Measurements from ENCODE around the gene HHEX.
"Not testable (repeated sequence)": the region's sequence is repeated elsewhere in the genome, so short reads cannot be mapped to it uniquely, and the experiment has no call there.

HHEX gene

GRCh38 chr10:92689663-92690210 lies at the start of gene HHEX:
TSS of gene HHEX (plus strand) at chr10:92689955. CDS start at chr10:92689987, 32 bp downstream.
- H4K20me1 ChIP-seq (ENCODE audit: insufficient read depth) = no peaks in the 10 kb centered on the region
- H3K36me3 ChIP-seq (ENCODE audit: insufficient read depth) = no peaks in the 10 kb centered on the region
- peak within 1 kb of the TSS; percentile 62 for H3K27ac ChIP-seq
- H3K4me2 ChIP-seq = peak within 1 kb of the TSS; percentile 25
- H2AFZ ChIP-seq (ENCODE audit: low read depth) = peak within 1 kb of the TSS; percentile 94
- H3K27me3 ChIP-seq (ENCODE audit: insufficient read depth, low read depth) = no peaks in the 10 kb centered on the region
- peak within 1 kb of the TSS; percentile 83 for H3K9ac ChIP-seq
- no peak for TF ChIP-seq CTCF (conservative IDR thresholded peaks at IDR 0.05; ENCODE audit: low read depth, low read length)
- H3K79me2 ChIP-seq (ENCODE audit: insufficient read depth, low read depth) = no peaks in the 10 kb centered on the region
- peak within 1 kb of the TSS; percentile 61 for H3K4me3 ChIP-seq (IDR thresholded peaks at IDR 0.05; ENCODE audit: insufficient read depth, low read depth, low read length)
- peaks cover 3% of the 10 kb centered on the region for H3K4me1 ChIP-seq (ENCODE audit: low read depth, poor library complexity, severe bottlenecking)

GRCh38 chr10:92640107-92640506 lies 49.6 kb upstream of the HHEX start:
- H3K27me3 ChIP-seq (ENCODE audit: insufficient read depth, low read depth) = no peaks in the 10 kb centered on the region
- no peaks in the 10 kb centered on the region; the same call in 1 of the 2 replicates for H4K20me1 ChIP-seq (ENCODE audit: insufficient read depth)
- TF ChIP-seq CTCF (conservative IDR thresholded peaks at IDR 0.05; ENCODE audit: low read depth, low read length) = no peak
- H2AFZ ChIP-seq (ENCODE audit: low read depth) = no peak overlapping the region
- H3K9ac ChIP-seq = no peak overlapping the region
- H3K27ac ChIP-seq = no peak overlapping the region
- 0 out of 2 replicates have a peak, but pooled peaks cover 3% of the 10 kb centered on the region for H3K36me3 ChIP-seq (ENCODE audit: insufficient read depth)
- H3K4me3 ChIP-seq (IDR thresholded peaks at IDR 0.05; ENCODE audit: insufficient read depth, low read depth, low read length) = no peak overlapping the region
- H3K79me2 ChIP-seq (ENCODE audit: insufficient read depth, low read depth) = no peaks in the 10 kb centered on the region
- H3K4me1 ChIP-seq (ENCODE audit: low read depth, poor library complexity, severe bottlenecking) = peaks cover 22% of the 10 kb centered on the region
- H3K4me2 ChIP-seq = no peak overlapping the region

GRCh38 chr10:92641492-92641891 lies 48.3 kb upstream of the HHEX start:
- H3K27ac ChIP-seq = no peak overlapping the region
- H3K79me2 ChIP-seq (ENCODE audit: insufficient read depth, low read depth) = no peaks in the 10 kb centered on the region
- peaks cover 22% of the 10 kb centered on the region for H3K4me1 ChIP-seq (ENCODE audit: low read depth, poor library complexity, severe bottlenecking)
- no peaks in the 10 kb centered on the region; the same call in 1 of the 2 replicates for H4K20me1 ChIP-seq (ENCODE audit: insufficient read depth)
- TF ChIP-seq CTCF (conservative IDR thresholded peaks at IDR 0.05; ENCODE audit: low read depth, low read length) = no peak
- H3K4me3 ChIP-seq (IDR thresholded peaks at IDR 0.05; ENCODE audit: insufficient read depth, low read depth, low read length) = no peak overlapping the region
- H3K4me2 ChIP-seq = no peak overlapping the region
- no peak overlapping the region for H3K9ac ChIP-seq
- no peaks in the 10 kb centered on the region for H3K27me3 ChIP-seq (ENCODE audit: insufficient read depth, low read depth)
- H2AFZ ChIP-seq (ENCODE audit: low read depth) = no peak overlapping the region
- H3K36me3 ChIP-seq (ENCODE audit: insufficient read depth) = 0 out of 2 replicates have a peak, but pooled peaks cover 3% of the 10 kb centered on the region

- Histone ChIP-seq H2AFZ (ENCODE audit: low read depth) (no peak overlapping the region), H3K27me3 (ENCODE audit: insufficient read depth, low read depth) (no peaks in the 10 kb centered on the region), H4K20me1 (ENCODE audit: insufficient read depth) (no peaks in the 10 kb centered on the region; the same call in 1 of the 2 replicates), H3K27ac (peak overlapping the region; percentile 63; the same call in 1 of the 2 replicates), H3K79me2 (ENCODE audit: insufficient read depth, low read depth) (no peaks in the 10 kb centered on the region), H3K9ac (no peak overlapping the region), H3K4me3 (IDR thresholded peaks at IDR 0.05; ENCODE audit: insufficient read depth, low read depth, low read length) (no peak overlapping the region), H3K36me3 (ENCODE audit: insufficient read depth) (no peaks in the 10 kb centered on the region; the same call in 1 of the 2 replicates), H3K4me2 (no peak overlapping the region), H3K4me1 (ENCODE audit: low read depth, poor library complexity, severe bottlenecking) (peaks cover 22% of the 10 kb centered on the region)
- TF ChIP-seq CTCF (conservative IDR thresholded peaks at IDR 0.05; ENCODE audit: low read depth, low read length) = peak; percentile 23; the same call in 1 of the 2 replicates
Measured at GRCh38 chr10:92644921-92645320, 44.8 kb upstream of the HHEX start.

GRCh38 chr10:92650864-92651263 lies 38.9 kb upstream of the HHEX start:
- not testable (repeated sequence) for H3K27me3 ChIP-seq (ENCODE audit: insufficient read depth, low read depth); H3K4me3 ChIP-seq (IDR thresholded peaks at IDR 0.05; ENCODE audit: insufficient read depth, low read depth, low read length); H3K79me2 ChIP-seq (ENCODE audit: insufficient read depth, low read depth); H3K27ac ChIP-seq; H3K4me2 ChIP-seq; H4K20me1 ChIP-seq (ENCODE audit: insufficient read depth); H3K9ac ChIP-seq; H3K4me1 ChIP-seq (ENCODE audit: low read depth, poor library complexity, severe bottlenecking); H2AFZ ChIP-seq (ENCODE audit: low read depth)
- peaks cover 13% of the 10 kb centered on the region; the same call in 1 of the 2 replicates for H3K36me3 ChIP-seq (ENCODE audit: insufficient read depth)
